WTC11 (cell line): ENCODE measurements around the gene FOXG1.

ENCODE experiments used
- ATF1 ChIP-seq: sonication (generic); formaldehyde crosslinking; IDR thresholded peaks from 2 replicates; pipeline ENCODE4 v1.8.1; 2023; ENCODE audit warnings: mild to moderate bottlenecking, moderate library complexity, missing genetic modification reagents
- NFE2L1 ChIP-seq: sonication (generic); formaldehyde crosslinking; IDR thresholded peaks from 2 replicates; pipeline ENCODE4 v1.8.1; 2023; ENCODE audit warnings: missing genetic modification reagents
- NR3C1 ChIP-seq: sonication (generic); formaldehyde crosslinking; conservative IDR thresholded peaks from 2 replicates; pipeline ENCODE4 v1.8.1; 2023; ENCODE audit warnings: low read depth, mild to moderate bottlenecking, missing genetic modification reagents
- RELA ChIP-seq: sonication (generic); formaldehyde crosslinking; IDR thresholded peaks from 2 replicates; pipeline ENCODE4 v1.8.1; 2022; ENCODE audit warnings: missing genetic modification reagents, mild to moderate bottlenecking, borderline replicate concordance
- ZBTB21 ChIP-seq: sonication (generic); formaldehyde crosslinking; IDR thresholded peaks from 2 replicates; pipeline ENCODE4 v1.8.1; 2023; ENCODE audit warnings: mild to moderate bottlenecking, missing genetic modification reagents, borderline replicate concordance
- TF ChIP-seq, protein P1 (sequence below): sonication (generic); formaldehyde crosslinking; IDR thresholded peaks from 2 replicates; pipeline ENCODE4 v1.8.0; 2022; ENCODE audit warnings: mild to moderate bottlenecking, missing genetic modification reagents
- TF ChIP-seq, protein P2 (sequence below): sonication (generic); formaldehyde crosslinking; IDR thresholded peaks from 2 replicates; pipeline ENCODE4 v1.8.1; 2023; ENCODE audit warnings: mild to moderate bottlenecking, missing genetic modification reagents, moderate library complexity
- TF ChIP-seq, protein P3 (sequence below): fragments of 200-600 bp; IDR thresholded peaks from 2 replicates; pipeline ENCODE4 v1.8.0; 2022; ENCODE audit warnings: antibody characterized with exemption
- TF ChIP-seq, protein P4 (sequence below): sonication (generic); formaldehyde crosslinking; IDR thresholded peaks from 2 replicates; pipeline ENCODE4 v1.8.0; 2023; ENCODE audit warnings: missing genetic modification reagents
- TF ChIP-seq, protein P5 (sequence below): sonication (generic); formaldehyde crosslinking; IDR thresholded peaks from 2 replicates; pipeline ENCODE4 v1.8.1; 2023; ENCODE audit warnings: mild to moderate bottlenecking, missing genetic modification reagents

DNA sequence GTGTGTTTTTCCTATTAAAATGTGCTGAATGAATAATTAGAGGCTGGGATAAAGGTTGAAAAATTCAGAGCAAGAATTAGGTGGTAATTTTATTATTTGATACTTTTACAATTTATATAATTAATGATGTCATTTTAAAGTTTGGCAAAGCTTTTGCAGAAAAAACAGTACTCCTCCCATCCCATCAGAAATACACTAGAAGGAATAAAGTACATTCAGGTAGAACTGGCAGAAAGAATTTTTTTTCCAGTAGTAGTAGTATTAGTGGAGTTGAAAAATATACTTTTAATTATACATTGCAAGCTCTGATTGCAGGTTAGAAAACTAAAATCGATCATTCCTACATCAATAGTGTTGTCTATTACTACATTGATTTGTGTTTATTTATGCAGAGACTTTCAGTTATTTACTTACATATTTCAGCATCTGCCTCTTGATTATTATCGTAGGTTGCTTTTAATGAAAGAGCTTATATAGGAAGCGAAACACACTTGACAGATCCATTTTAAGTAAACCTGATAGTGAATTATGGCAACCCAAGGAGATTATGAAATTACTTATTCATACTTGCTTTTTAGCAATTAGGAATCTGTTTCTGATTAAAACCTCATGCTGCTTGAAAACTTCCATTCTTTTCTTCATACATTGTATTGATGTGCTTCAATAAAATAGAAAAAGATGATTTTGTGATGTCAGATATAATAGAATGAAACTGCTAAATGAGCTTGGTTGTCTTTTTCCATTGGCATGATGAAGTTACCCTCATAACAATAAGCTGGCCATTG lies 10.1 kb downstream of the FOXG1 start:
- TF ChIP-seq, protein P1, sequence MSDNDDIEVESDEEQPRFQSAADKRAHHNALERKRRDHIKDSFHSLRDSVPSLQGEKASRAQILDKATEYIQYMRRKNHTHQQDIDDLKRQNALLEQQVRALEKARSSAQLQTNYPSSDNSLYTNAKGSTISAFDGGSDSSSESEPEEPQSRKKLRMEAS (CRISPR knock-in tag) = no peak
- TF ChIP-seq, protein P2, sequence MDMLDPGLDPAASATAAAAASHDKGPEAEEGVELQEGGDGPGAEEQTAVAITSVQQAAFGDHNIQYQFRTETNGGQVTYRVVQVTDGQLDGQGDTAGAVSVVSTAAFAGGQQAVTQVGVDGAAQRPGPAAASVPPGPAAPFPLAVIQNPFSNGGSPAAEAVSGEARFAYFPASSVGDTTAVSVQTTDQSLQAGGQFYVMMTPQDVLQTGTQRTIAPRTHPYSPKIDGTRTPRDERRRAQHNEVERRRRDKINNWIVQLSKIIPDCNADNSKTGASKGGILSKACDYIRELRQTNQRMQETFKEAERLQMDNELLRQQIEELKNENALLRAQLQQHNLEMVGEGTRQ = no peak
- TF ChIP-seq, protein P3, sequence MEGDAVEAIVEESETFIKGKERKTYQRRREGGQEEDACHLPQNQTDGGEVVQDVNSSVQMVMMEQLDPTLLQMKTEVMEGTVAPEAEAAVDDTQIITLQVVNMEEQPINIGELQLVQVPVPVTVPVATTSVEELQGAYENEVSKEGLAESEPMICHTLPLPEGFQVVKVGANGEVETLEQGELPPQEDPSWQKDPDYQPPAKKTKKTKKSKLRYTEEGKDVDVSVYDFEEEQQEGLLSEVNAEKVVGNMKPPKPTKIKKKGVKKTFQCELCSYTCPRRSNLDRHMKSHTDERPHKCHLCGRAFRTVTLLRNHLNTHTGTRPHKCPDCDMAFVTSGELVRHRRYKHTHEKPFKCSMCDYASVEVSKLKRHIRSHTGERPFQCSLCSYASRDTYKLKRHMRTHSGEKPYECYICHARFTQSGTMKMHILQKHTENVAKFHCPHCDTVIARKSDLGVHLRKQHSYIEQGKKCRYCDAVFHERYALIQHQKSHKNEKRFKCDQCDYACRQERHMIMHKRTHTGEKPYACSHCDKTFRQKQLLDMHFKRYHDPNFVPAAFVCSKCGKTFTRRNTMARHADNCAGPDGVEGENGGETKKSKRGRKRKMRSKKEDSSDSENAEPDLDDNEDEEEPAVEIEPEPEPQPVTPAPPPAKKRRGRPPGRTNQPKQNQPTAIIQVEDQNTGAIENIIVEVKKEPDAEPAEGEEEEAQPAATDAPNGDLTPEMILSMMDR = no peak
- TF ChIP-seq RELA (no peak), NR3C1 (no peak), NFE2L1 (CRISPR knock-in tag) (no peak), ATF1 (CRISPR knock-in tag) (no peak), ZBTB21 (CRISPR knock-in tag) (no peak)
- TF ChIP-seq, protein P4, sequence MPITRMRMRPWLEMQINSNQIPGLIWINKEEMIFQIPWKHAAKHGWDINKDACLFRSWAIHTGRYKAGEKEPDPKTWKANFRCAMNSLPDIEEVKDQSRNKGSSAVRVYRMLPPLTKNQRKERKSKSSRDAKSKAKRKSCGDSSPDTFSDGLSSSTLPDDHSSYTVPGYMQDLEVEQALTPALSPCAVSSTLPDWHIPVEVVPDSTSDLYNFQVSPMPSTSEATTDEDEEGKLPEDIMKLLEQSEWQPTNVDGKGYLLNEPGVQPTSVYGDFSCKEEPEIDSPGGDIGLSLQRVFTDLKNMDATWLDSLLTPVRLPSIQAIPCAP (CRISPR knock-in tag) = no peak
- TF ChIP-seq, protein P5, sequence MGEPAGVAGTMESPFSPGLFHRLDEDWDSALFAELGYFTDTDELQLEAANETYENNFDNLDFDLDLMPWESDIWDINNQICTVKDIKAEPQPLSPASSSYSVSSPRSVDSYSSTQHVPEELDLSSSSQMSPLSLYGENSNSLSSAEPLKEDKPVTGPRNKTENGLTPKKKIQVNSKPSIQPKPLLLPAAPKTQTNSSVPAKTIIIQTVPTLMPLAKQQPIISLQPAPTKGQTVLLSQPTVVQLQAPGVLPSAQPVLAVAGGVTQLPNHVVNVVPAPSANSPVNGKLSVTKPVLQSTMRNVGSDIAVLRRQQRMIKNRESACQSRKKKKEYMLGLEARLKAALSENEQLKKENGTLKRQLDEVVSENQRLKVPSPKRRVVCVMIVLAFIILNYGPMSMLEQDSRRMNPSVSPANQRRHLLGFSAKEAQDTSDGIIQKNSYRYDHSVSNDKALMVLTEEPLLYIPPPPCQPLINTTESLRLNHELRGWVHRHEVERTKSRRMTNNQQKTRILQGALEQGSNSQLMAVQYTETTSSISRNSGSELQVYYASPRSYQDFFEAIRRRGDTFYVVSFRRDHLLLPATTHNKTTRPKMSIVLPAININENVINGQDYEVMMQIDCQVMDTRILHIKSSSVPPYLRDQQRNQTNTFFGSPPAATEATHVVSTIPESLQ = no peak
